K562 (cell line): ENCODE data around the gene DCAF7. TPM values are rescaled to one million over a fixed set of nuclear protein-coding genes. Genes with fewer than 3 reads are reported as not detected.
A peak's percentile ranks its signal among the peaks of the same experiment; 100 is the strongest.

Experiments used
- BACH1 ChIP-seq: fragments of 200-800 bp; sonication (Bioruptor generic); IDR thresholded peaks from 2 replicates; pipeline ENCODE4 v1.6.1; 2016; ENCODE audit warnings: missing genetic modification characterization, missing compliant biosample characterization
- BCL6 ChIP-seq: fragments of 250-450 bp; sonication (Bioruptor Pico); IDR thresholded peaks from 2 replicates; pipeline ENCODE4 v1.4.0; 2020
- CHCHD3 ChIP-seq: fragments of 250-450 bp; sonication (Bioruptor Pico); IDR thresholded peaks from 2 replicates; pipeline ENCODE4 v2.1.2; 2022; ENCODE audit warnings: mild to moderate bottlenecking
- CHD4 ChIP-seq: fragments of 200-600 bp; sonication (generic); IDR thresholded peaks from 3 replicates; pipeline ENCODE4 v1.6.1; 2012; ENCODE audit warnings: low read depth, mild to moderate bottlenecking, mixed read lengths, low read length, inconsistent platforms; ENCODE audit not compliant: insufficient read depth, insufficient replicate concordance, poor library complexity, severe bottlenecking
- FOS ChIP-seq: IDR thresholded peaks from 3 replicates; pipeline ENCODE4 v1.6.1; 2011; ENCODE audit not compliant: insufficient read length; ENCODE audit errors: extremely low read depth
- FOXA1 ChIP-seq: fragments of 450-650 bp; IDR thresholded peaks from 2 replicates; pipeline ENCODE4 v1.6.1; 2016; ENCODE audit warnings: mild to moderate bottlenecking, borderline replicate concordance
- HDGF ChIP-seq: fragments of 450-650 bp; IDR thresholded peaks from 2 replicates; pipeline ENCODE4 v1.6.1; 2016
- JUND ChIP-seq, 2 experiments: IDR thresholded peaks; 2 replicates in 1 of 2; 3 replicates in 1 of 2; pipeline ENCODE4 v1.6.1; 2011; ENCODE audit warnings: borderline replicate concordance in 2 of 2, low read depth in 2 of 2, low read length in 2 of 2, improper control_type of control experiment in 1 of 2, missing biosample characterization in 1 of 2, missing genetic modification characterization in 1 of 2, missing genetic modification reagents in 1 of 2
- LCOR ChIP-seq: sonication (generic); formaldehyde crosslinking; IDR thresholded peaks from 2 replicates; pipeline ENCODE4 v1.8.0; 2022; ENCODE audit warnings: mild to moderate bottlenecking, missing genetic modification reagents
- MBD2 ChIP-seq: sonication (generic); IDR thresholded peaks from 2 replicates; pipeline ENCODE4 v1.6.1; 2016; ENCODE audit warnings: low read depth, borderline replicate concordance
- NCOA6 ChIP-seq: fragments of 450-650 bp; IDR thresholded peaks from 2 replicates; pipeline ENCODE4 v1.6.1; 2017; ENCODE audit warnings: mild to moderate bottlenecking
- SIRT6 ChIP-seq: IDR thresholded peaks from one replicate; pipeline ENCODE4 v1.6.1; 2012; ENCODE audit warnings: low read depth, mild to moderate bottlenecking, control low read depth, inconsistent platforms, low read length, moderate library complexity
- SMARCE1 ChIP-seq: fragments of 450-650 bp; IDR thresholded peaks from 2 replicates; pipeline ENCODE4 v1.7.1; 2016; ENCODE audit warnings: mild to moderate bottlenecking
- U2AF1 ChIP-seq: fragments of 200-400 bp; formaldehyde crosslinking; optimal IDR thresholded peaks from 2 replicates; pipeline ENCODE3; 2017; ENCODE audit warnings: mild to moderate bottlenecking, low read depth, low read length, moderate library complexity
- ZNF140 ChIP-seq: fragments of 250-450 bp; sonication (Bioruptor Pico); IDR thresholded peaks from 2 replicates; pipeline ENCODE4 v1.8.0; 2021; ENCODE audit warnings: moderate library complexity, mild to moderate bottlenecking, inconsistent platforms
- ZNF76 ChIP-seq: fragments of 250-450 bp; sonication (Bioruptor Pico); IDR thresholded peaks from 2 replicates; pipeline ENCODE4 v1.4.0; 2020; ENCODE audit warnings: mild to moderate bottlenecking, moderate library complexity, borderline replicate concordance
- polyA plus RNA-seq, 8 experiments: library from polyadenylated mRNA; depleted of rRNA in 4 of 8; stranded (reverse) in 5 of 8; unstranded in 3 of 8; fragments of >200 nt; fragmentation: Nextera tagmentation in 2 of 8; fragmentation: Illumina TruSeq in 1 of 8; extraction: Ambion mirVana in 2 of 8; extraction: Trizol in 1 of 8; gene quantifications; 2 replicates each; pipeline versions ENCODE4 v1.2.1 to v1.2.3, GENCODE V29; 2011 to 2014; ENCODE audit warnings: inconsistent platforms in 1 of 8, missing spikeins in 1 of 8
- total RNA-seq, 7 experiments: library from RNA; depleted of rRNA in 6 of 7; stranded (reverse); fragments of >200 nt in 6 of 7; fragmentation: Illumina TruSeq in 2 of 7; extraction: Trizol in 2 of 7; gene quantifications; 2 replicates each; pipeline versions ENCODE4 v1.2.1 to v1.2.3, GENCODE V29; 2011 to 2021; ENCODE audit warnings: low replicate concordance in 1 of 7
- TF ChIP-seq, protein P1 (sequence below): fragments of 250-450 bp; sonication (Bioruptor Pico); IDR thresholded peaks from 2 replicates; pipeline ENCODE4 v1.9.0; 2021; ENCODE audit warnings: mild to moderate bottlenecking, inconsistent platforms
- TF ChIP-seq, protein P2 (sequence below): fragments of 250-450 bp; sonication (Bioruptor Pico); IDR thresholded peaks from 2 replicates; pipeline ENCODE4 v1.5.0; 2021; ENCODE audit warnings: mild to moderate bottlenecking, borderline replicate concordance
- TF ChIP-seq, protein P3 (sequence below): sonication (generic); formaldehyde crosslinking; IDR thresholded peaks from 2 replicates; pipeline ENCODE4 v1.8.1; 2022; ENCODE audit warnings: missing genetic modification reagents

DCAF7 gene
- total and polyA plus RNA-seq, 9 of the 15 experiments (the other 6 are each of a cell fraction or from before 2014, with no cell fraction given): 30.8 to 123 (median 40.2) TPM

DNA sequence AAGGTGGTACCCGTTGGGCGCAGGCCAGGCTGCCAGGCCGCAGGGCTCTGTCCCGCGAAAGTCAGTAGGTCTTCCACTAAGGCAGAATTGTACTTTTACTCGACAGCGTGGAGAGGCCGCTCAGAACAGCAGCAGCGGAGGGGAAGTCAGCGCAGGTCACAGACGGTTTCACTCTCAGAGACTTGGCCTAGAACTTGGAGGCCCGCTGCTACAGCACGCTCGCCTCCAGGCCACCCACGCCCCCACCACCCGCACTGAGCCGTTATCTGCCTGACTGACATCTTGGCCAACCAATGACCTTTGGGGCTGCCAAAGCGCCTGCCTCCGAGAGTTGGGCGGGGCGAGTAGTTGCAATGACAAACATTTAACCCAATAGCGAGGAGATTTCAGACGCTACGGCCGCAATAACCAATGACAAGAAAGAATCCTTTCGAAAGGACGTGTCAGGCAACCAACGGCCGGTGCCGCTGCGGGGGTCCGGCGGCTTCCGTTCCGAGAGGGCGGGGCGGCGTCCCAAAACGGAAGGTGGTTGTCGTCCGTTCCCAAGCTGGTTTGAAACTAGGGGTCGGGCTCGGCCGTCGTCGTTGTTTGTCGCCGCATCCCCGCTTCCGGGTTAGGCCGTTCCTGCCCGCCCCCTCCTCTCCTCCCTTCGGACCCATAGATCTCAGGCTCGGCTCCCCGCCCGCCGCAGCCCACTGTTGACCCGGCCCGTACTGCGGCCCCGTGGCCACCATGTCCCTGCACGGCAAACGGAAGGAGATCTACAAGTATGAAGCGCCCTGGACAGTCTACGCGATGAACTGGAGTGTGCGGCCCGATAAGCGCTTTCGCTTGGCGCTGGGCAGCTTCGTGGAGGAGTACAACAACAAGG is at the start of gene DCAF7 (continued):
- no peak for TF ChIP-seq CHCHD3
- TF ChIP-seq, protein P1, sequence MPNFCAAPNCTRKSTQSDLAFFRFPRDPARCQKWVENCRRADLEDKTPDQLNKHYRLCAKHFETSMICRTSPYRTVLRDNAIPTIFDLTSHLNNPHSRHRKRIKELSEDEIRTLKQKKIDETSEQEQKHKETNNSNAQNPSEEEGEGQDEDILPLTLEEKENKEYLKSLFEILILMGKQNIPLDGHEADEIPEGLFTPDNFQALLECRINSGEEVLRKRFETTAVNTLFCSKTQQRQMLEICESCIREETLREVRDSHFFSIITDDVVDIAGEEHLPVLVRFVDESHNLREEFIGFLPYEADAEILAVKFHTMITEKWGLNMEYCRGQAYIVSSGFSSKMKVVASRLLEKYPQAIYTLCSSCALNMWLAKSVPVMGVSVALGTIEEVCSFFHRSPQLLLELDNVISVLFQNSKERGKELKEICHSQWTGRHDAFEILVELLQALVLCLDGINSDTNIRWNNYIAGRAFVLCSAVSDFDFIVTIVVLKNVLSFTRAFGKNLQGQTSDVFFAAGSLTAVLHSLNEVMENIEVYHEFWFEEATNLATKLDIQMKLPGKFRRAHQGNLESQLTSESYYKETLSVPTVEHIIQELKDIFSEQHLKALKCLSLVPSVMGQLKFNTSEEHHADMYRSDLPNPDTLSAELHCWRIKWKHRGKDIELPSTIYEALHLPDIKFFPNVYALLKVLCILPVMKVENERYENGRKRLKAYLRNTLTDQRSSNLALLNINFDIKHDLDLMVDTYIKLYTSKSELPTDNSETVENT (CRISPR knock-in tag): peak; percentile 52; the same call in 1 of the 2 replicates
- no peak for TF ChIP-seq ZNF76 (CRISPR knock-in tag)
- TF ChIP-seq, protein P2, sequence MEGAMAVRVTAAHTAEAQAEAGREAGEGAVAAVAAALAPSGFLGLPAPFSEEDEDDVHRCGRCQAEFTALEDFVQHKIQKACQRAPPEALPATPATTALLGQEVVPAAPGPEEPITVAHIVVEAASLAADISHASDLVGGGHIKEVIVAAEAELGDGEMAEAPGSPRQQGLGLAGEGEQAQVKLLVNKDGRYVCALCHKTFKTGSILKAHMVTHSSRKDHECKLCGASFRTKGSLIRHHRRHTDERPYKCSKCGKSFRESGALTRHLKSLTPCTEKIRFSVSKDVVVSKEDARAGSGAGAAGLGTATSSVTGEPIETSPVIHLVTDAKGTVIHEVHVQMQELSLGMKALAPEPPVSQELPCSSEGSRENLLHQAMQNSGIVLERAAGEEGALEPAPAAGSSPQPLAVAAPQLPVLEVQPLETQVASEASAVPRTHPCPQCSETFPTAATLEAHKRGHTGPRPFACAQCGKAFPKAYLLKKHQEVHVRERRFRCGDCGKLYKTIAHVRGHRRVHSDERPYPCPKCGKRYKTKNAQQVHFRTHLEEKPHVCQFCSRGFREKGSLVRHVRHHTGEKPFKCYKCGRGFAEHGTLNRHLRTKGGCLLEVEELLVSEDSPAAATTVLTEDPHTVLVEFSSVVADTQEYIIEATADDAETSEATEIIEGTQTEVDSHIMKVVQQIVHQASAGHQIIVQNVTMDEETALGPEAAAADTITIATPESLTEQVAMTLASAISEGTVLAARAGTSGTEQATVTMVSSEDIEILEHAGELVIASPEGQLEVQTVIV (CRISPR knock-in tag): no peak
- no peak for TF ChIP-seq SIRT6
- TF ChIP-seq JUND (IDR thresholded peaks at IDR 0.05; ENCODE audit: borderline replicate concordance, low read depth, low read length): no peak
- no peak; the same call in 2 of the 3 replicates for TF ChIP-seq JUND (tag; IDR thresholded peaks at IDR 0.05; ENCODE audit: borderline replicate concordance, low read depth, low read length)
- no peak for TF ChIP-seq HDGF
- no peak for TF ChIP-seq CHD4
- TF ChIP-seq U2AF1: no peak
- no peak for TF ChIP-seq ZNF140 (CRISPR knock-in tag)
- TF ChIP-seq LCOR (CRISPR knock-in tag): no peak
- peak; percentile 97 for TF ChIP-seq FOS
- TF ChIP-seq SMARCE1: no peak
- TF ChIP-seq, protein P3, sequence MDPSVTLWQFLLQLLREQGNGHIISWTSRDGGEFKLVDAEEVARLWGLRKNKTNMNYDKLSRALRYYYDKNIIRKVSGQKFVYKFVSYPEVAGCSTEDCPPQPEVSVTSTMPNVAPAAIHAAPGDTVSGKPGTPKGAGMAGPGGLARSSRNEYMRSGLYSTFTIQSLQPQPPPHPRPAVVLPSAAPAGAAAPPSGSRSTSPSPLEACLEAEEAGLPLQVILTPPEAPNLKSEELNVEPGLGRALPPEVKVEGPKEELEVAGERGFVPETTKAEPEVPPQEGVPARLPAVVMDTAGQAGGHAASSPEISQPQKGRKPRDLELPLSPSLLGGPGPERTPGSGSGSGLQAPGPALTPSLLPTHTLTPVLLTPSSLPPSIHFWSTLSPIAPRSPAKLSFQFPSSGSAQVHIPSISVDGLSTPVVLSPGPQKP: no peak
- no peak for TF ChIP-seq FOXA1
- TF ChIP-seq MBD2: peak; percentile 99
- TF ChIP-seq BCL6: no peak
- no peak for TF ChIP-seq NCOA6
- no peak for TF ChIP-seq BACH1 (tag)
